ENCODE results near the gene PITPNC1. TPM values are rescaled to one million over a fixed set of nuclear protein-coding genes. Genes with fewer than 3 reads are reported as not detected.

The PITPNC1 gene
- total RNA-seq, 1 donor from 2014 or later = 42.9 TPM

- intact Hi-C loops (cut with micrococcal nuclease) = no loop called here
These were observed 151.8 kb downstream of the PITPNC1 start for GRCh38 chr17:67528751-67529436.

- intact Hi-C loops (cut with micrococcal nuclease) = no loop called here
These were observed 154.2 kb downstream of the PITPNC1 start for GRCh38 chr17:67531291-67531690.

- intact Hi-C loops (cut with micrococcal nuclease) = no loop called here
These were observed 155.3 kb downstream of the PITPNC1 start for GRCh38 chr17:67532326-67532871.

GRCh38 chr17:67534941-67535340, 157.9 kb downstream of the PITPNC1 start:
- intact Hi-C loops (cut with micrococcal nuclease) = no loop called here

- intact Hi-C loops (cut with micrococcal nuclease) = no loop called here
These were observed 165.4 kb downstream of the PITPNC1 start for GRCh38 chr17:67542219-67543114.

GRCh38 chr17:67544364-67544955, 167.4 kb downstream of the PITPNC1 start:
- intact Hi-C loops (cut with micrococcal nuclease) = no loop called here

GRCh38 chr17:67546578-67547527, 169.8 kb downstream of the PITPNC1 start:
- intact Hi-C loops (cut with micrococcal nuclease) = no loop called here

- intact Hi-C loops (cut with micrococcal nuclease) = no loop called here
These were observed 171.6 kb downstream of the PITPNC1 start for GRCh38 chr17:67548693-67549092.

GRCh38 chr17:67549820-67550219, 172.7 kb downstream of the PITPNC1 start:
- intact Hi-C loops (cut with micrococcal nuclease) = no loop called here

- intact Hi-C loops (cut with micrococcal nuclease) = no loop called here
These were observed 177.6 kb downstream of the PITPNC1 start for GRCh38 chr17:67554634-67555033.

- intact Hi-C loops (cut with micrococcal nuclease) = no loop called here
These were observed 178.8 kb downstream of the PITPNC1 start for GRCh38 chr17:67555855-67556254.

- intact Hi-C loops (cut with micrococcal nuclease) = no loop called here
These were observed 180.2 kb downstream of the PITPNC1 start for GRCh38 chr17:67557052-67557845.

GRCh38 chr17:67557921-67558320, 180.8 kb downstream of the PITPNC1 start:
- intact Hi-C loops (cut with micrococcal nuclease) = no loop called here

GRCh38 chr17:67558740-67559380, 181.8 kb downstream of the PITPNC1 start:
- intact Hi-C loops (cut with micrococcal nuclease) = no loop called here

- intact Hi-C loops (cut with micrococcal nuclease) = no loop called here
These were observed 182.4 kb downstream of the PITPNC1 start for GRCh38 chr17:67559381-67559966.

GRCh38 chr17:67562005-67562404, 184.9 kb downstream of the PITPNC1 start:
- intact Hi-C loops (cut with micrococcal nuclease) = no loop called here

GRCh38 chr17:67563692-67564228, 186.7 kb downstream of the PITPNC1 start:
- intact Hi-C loops (cut with micrococcal nuclease) = no loop called here

- intact Hi-C loops (cut with micrococcal nuclease) = no loop called here
These were observed 188.0 kb downstream of the PITPNC1 start for GRCh38 chr17:67565068-67565467.

- intact Hi-C loops (cut with micrococcal nuclease) = no loop called here
These were observed 189.6 kb downstream of the PITPNC1 start for GRCh38 chr17:67566656-67567055.
